Liver (tissue), 9 donors: ENCODE measurements around the gene RRM2. TPM values are rescaled to one million over a fixed set of nuclear protein-coding genes. Genes with fewer than 3 reads are reported as not detected.

Experiments
- DNase-seq: peaks from one replicate; pipeline ENCODE4 v3.0.0-alpha.2; 2017; ENCODE audit warnings: low spot score
- H3K27ac ChIP-seq, 2 donors: one replicate each; pipeline ENCODE4 v1.7.0; 2013; ENCODE audit warnings: inconsistent platforms in 2 of 2, low read length in 2 of 2, control low read depth in 1 of 2, low read depth in 1 of 2, mild to moderate bottlenecking in 1 of 2
- H3K27me3 ChIP-seq, 4 donors: one replicate each; pipeline versions ENCODE4 v1.6.1 to v1.7.0; 2013; ENCODE audit warnings: low read length in 3 of 4, inconsistent platforms in 1 of 4, mild to moderate bottlenecking in 1 of 4, moderate library complexity in 1 of 4; ENCODE audit not compliant: control insufficient read depth in 4 of 4, insufficient read depth in 4 of 4
- H3K36me3 ChIP-seq, 4 donors: one replicate each; pipeline versions ENCODE4 v1.6.1 to v1.7.0; 2013; ENCODE audit warnings: low read length in 3 of 4, mild to moderate bottlenecking in 3 of 4, low read depth in 1 of 4, moderate library complexity in 1 of 4; ENCODE audit not compliant: control insufficient read depth in 4 of 4, insufficient read depth in 3 of 4
- H3K4me1 ChIP-seq, 4 donors: one replicate each; pipeline versions ENCODE4 v1.6.1 to v1.7.0; 2013; ENCODE audit warnings: low read length in 3 of 4, mild to moderate bottlenecking in 3 of 4, moderate library complexity in 1 of 4; ENCODE audit not compliant: control insufficient read depth in 4 of 4, insufficient read depth in 4 of 4
- H3K4me3 ChIP-seq, 3 donors: one replicate each; pipeline versions ENCODE4 v1.6.1 to v1.7.0; 2013; ENCODE audit warnings: low read length in 3 of 3, control low read depth in 1 of 3, low read depth in 1 of 3, mild to moderate bottlenecking in 1 of 3
- H3K9ac ChIP-seq, 2 donors: one replicate each; pipeline ENCODE4 v1.7.0; 2013; ENCODE audit warnings: low read length in 2 of 2, mild to moderate bottlenecking in 2 of 2, moderate library complexity in 2 of 2, control low read depth in 1 of 2, low read depth in 1 of 2
- H3K9me3 ChIP-seq, 4 donors: one replicate each; pipeline versions ENCODE4 v1.6.1 to v1.7.0; 2013; ENCODE audit warnings: low read length in 3 of 4; ENCODE audit not compliant: control insufficient read depth in 4 of 4
- EGR1 ChIP-seq, 2 donors: IDR thresholded peaks; 2 replicates each; pipeline ENCODE4 v1.6.1; 2016 to 2018; ENCODE audit warnings: antibody characterized with exemption in 2 of 2, low read depth in 2 of 2
- FOXA1 ChIP-seq: IDR thresholded peaks from 2 replicates; pipeline ENCODE4 v1.6.1; 2016; ENCODE audit warnings: antibody characterized with exemption
- FOXA2 ChIP-seq: IDR thresholded peaks from 2 replicates; pipeline ENCODE4 v1.6.1; 2016; ENCODE audit warnings: antibody characterized with exemption
- GABPA ChIP-seq, 2 donors: IDR thresholded peaks in 1 of 2; conservative IDR thresholded peaks in 1 of 2; 2 replicates each; pipeline ENCODE4 v1.6.1; 2016; ENCODE audit warnings: antibody characterized with exemption in 2 of 2, mild to moderate bottlenecking in 1 of 2, moderate library complexity in 1 of 2
- HNF4A ChIP-seq, 2 donors: conservative IDR thresholded peaks; 2 replicates each; pipeline ENCODE4 v1.6.1; 2016; ENCODE audit warnings: antibody characterized with exemption in 2 of 2, mild to moderate bottlenecking in 2 of 2
- HNF4G ChIP-seq: IDR thresholded peaks from 2 replicates; pipeline ENCODE4 v1.6.1; 2016; ENCODE audit warnings: antibody characterized with exemption
- JUND ChIP-seq, 2 donors: IDR thresholded peaks; 2 replicates each; pipeline ENCODE4 v1.6.1; 2016; ENCODE audit warnings: antibody characterized with exemption in 2 of 2
- NR2F2 ChIP-seq: IDR thresholded peaks from 2 replicates; pipeline ENCODE4 v1.6.1; 2016; ENCODE audit warnings: antibody characterized with exemption
- RAD21 ChIP-seq, 2 donors: IDR thresholded peaks; 2 replicates each; pipeline ENCODE4 v1.6.1; 2016; ENCODE audit warnings: antibody characterized with exemption in 2 of 2, mild to moderate bottlenecking in 2 of 2
- RXRA ChIP-seq, 2 donors: IDR thresholded peaks; 2 replicates each; pipeline ENCODE4 v1.6.1; 2017 to 2018; ENCODE audit warnings: antibody characterized with exemption in 2 of 2, mild to moderate bottlenecking in 1 of 2
- SP1 ChIP-seq: IDR thresholded peaks from 2 replicates; pipeline ENCODE4 v1.6.1; 2018; ENCODE audit warnings: antibody characterized with exemption, mild to moderate bottlenecking
- TAF1 ChIP-seq: conservative IDR thresholded peaks from 2 replicates; pipeline ENCODE4 v1.6.1; 2016; ENCODE audit warnings: antibody characterized with exemption, mild to moderate bottlenecking
- YY1 ChIP-seq: IDR thresholded peaks from 2 replicates; pipeline ENCODE4 v1.6.1; 2016; ENCODE audit warnings: antibody characterized with exemption, mild to moderate bottlenecking
- WGBS: extraction: QIAGEN DNeasy Blood & Tissue Kit; methylation state at CpG from one replicate; pipeline ENCODE4 v1.1.7; 2013; 5-methylcytosine and 5-hydroxymethylcytosine counted together
- polyA plus RNA-seq, 2 donors: library from polyadenylated mRNA; stranded (reverse) in 1 of 2; unstranded in 1 of 2; fragments of 200-250 nt in 1 of 2; fragments of >200 nt in 1 of 2; fragmentation: Nextera tagmentation in 1 of 2; extraction: Ambion mirVana in 1 of 2; gene quantifications; one replicate each; pipeline versions ENCODE4 v1.2.1 to v1.2.3, GENCODE V29; 2013 to 2015
- total RNA-seq, 2 donors: library from RNA; depleted of rRNA; stranded (reverse); fragments of >200 nt; gene quantifications; one replicate each; pipeline ENCODE4 v1.2.3, GENCODE V29; 2014
- TF ChIP-seq, protein P1 (sequence below): IDR thresholded peaks from 2 replicates; pipeline ENCODE4 v1.6.1; 2016; ENCODE audit warnings: antibody characterized with exemption, mild to moderate bottlenecking
- TF ChIP-seq, protein P2 (sequence below): IDR thresholded peaks from 2 replicates; pipeline ENCODE4 v1.6.1; 2016; ENCODE audit warnings: antibody characterized with exemption
- TF ChIP-seq, protein P3 (sequence below): IDR thresholded peaks from 2 replicates; pipeline ENCODE4 v1.6.1; 2016; ENCODE audit warnings: antibody characterized with exemption
- TF ChIP-seq, protein P4 (sequence below): fragments of 150-350 bp; IDR thresholded peaks from 2 replicates; pipeline ENCODE4 v1.5.1; 2017; ENCODE audit warnings: improper control_type of control experiment, low read depth, low read length; ENCODE audit not compliant: missing input control
- TF ChIP-seq, protein P5 (sequence below): IDR thresholded peaks from 2 replicates; pipeline ENCODE4 v1.6.1; 2016; ENCODE audit warnings: antibody characterized with exemption
- donor health status: healthy.
- donor health status: healthy.
- donor health status: healthy.
- donor health status: healthy.
- donor health status: healthy.

The RRM2 gene
- total and polyA plus RNA-seq, 4 donors: 3.9 to 124 (median 18.5) TPM

DNA sequence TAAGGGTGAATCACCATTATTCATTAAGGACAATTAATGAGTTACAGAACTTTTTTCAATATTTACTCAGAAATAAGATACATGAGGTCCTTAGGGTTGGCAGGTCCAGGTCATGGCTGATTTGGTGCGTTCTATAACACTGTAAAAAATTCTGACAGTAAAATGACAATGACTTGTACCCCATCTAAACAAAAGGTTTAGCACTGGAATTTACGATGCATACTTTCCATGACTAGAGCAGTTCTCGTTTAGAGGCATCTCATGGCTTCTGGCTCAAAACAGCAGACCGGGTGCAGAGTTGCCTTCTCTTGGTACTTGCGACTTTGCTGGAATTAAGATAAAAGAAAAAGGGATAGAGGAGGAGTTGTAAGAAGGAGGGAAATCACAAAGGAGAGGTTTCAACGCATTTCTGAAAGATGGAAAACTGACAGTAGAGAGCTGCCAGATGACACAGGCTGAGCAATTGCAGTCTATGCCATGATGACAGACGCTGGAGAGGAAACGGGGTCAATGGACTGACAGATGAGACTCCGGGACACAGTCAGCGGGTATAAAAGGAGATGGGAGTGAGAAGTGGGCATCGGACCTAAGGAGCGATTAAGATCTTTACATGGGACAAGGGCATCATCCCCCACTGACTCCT is 38.2 kb upstream of the RRM2 start:
- no peak overlapping the region for H3K27ac ChIP-seq

More for the DNA sequence above, 38.2 kb upstream of the RRM2 start:
- TF ChIP-seq EGR1 (IDR thresholded peaks at IDR 0.05; ENCODE audit: low read depth in 2 of 2) (no peak), SP1 (no peak), HNF4A (conservative IDR thresholded peaks at IDR 0.05) (no peak), FOXA2 (no peak), HNF4G (no peak), RAD21 (IDR thresholded peaks at IDR 0.05) (no peak), YY1 (no peak), RXRA (IDR thresholded peaks at IDR 0.05) (no peak), JUND (IDR thresholded peaks at IDR 0.05) (no peak), NR2F2 (no peak), TAF1 (no peak), FOXA1 (no peak), GABPA (IDR thresholded peaks at IDR 0.05 in 1 of 2, conservative IDR thresholded peaks at IDR 0.05 in 1 of 2) (no peak)
- TF ChIP-seq, protein P1, sequence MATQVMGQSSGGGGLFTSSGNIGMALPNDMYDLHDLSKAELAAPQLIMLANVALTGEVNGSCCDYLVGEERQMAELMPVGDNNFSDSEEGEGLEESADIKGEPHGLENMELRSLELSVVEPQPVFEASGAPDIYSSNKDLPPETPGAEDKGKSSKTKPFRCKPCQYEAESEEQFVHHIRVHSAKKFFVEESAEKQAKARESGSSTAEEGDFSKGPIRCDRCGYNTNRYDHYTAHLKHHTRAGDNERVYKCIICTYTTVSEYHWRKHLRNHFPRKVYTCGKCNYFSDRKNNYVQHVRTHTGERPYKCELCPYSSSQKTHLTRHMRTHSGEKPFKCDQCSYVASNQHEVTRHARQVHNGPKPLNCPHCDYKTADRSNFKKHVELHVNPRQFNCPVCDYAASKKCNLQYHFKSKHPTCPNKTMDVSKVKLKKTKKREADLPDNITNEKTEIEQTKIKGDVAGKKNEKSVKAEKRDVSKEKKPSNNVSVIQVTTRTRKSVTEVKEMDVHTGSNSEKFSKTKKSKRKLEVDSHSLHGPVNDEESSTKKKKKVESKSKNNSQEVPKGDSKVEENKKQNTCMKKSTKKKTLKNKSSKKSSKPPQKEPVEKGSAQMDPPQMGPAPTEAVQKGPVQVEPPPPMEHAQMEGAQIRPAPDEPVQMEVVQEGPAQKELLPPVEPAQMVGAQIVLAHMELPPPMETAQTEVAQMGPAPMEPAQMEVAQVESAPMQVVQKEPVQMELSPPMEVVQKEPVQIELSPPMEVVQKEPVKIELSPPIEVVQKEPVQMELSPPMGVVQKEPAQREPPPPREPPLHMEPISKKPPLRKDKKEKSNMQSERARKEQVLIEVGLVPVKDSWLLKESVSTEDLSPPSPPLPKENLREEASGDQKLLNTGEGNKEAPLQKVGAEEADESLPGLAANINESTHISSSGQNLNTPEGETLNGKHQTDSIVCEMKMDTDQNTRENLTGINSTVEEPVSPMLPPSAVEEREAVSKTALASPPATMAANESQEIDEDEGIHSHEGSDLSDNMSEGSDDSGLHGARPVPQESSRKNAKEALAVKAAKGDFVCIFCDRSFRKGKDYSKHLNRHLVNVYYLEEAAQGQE: no peak
- TF ChIP-seq, protein P2, sequence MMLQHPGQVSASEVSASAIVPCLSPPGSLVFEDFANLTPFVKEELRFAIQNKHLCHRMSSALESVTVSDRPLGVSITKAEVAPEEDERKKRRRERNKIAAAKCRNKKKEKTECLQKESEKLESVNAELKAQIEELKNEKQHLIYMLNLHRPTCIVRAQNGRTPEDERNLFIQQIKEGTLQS: no peak
- TF ChIP-seq, protein P3, sequence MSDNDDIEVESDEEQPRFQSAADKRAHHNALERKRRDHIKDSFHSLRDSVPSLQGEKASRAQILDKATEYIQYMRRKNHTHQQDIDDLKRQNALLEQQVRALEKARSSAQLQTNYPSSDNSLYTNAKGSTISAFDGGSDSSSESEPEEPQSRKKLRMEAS: no peak
- TF ChIP-seq, protein P4, sequence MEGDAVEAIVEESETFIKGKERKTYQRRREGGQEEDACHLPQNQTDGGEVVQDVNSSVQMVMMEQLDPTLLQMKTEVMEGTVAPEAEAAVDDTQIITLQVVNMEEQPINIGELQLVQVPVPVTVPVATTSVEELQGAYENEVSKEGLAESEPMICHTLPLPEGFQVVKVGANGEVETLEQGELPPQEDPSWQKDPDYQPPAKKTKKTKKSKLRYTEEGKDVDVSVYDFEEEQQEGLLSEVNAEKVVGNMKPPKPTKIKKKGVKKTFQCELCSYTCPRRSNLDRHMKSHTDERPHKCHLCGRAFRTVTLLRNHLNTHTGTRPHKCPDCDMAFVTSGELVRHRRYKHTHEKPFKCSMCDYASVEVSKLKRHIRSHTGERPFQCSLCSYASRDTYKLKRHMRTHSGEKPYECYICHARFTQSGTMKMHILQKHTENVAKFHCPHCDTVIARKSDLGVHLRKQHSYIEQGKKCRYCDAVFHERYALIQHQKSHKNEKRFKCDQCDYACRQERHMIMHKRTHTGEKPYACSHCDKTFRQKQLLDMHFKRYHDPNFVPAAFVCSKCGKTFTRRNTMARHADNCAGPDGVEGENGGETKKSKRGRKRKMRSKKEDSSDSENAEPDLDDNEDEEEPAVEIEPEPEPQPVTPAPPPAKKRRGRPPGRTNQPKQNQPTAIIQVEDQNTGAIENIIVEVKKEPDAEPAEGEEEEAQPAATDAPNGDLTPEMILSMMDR: no peak
- TF ChIP-seq, protein P5, sequence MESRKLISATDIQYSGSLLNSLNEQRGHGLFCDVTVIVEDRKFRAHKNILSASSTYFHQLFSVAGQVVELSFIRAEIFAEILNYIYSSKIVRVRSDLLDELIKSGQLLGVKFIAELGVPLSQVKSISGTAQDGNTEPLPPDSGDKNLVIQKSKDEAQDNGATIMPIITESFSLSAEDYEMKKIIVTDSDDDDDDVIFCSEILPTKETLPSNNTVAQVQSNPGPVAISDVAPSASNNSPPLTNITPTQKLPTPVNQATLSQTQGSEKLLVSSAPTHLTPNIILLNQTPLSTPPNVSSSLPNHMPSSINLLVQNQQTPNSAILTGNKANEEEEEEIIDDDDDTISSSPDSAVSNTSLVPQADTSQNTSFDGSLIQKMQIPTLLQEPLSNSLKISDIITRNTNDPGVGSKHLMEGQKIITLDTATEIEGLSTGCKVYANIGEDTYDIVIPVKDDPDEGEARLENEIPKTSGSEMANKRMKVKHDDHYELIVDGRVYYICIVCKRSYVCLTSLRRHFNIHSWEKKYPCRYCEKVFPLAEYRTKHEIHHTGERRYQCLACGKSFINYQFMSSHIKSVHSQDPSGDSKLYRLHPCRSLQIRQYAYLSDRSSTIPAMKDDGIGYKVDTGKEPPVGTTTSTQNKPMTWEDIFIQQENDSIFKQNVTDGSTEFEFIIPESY: no peak
- WGBS: 76% methylated on average over 12 of the region's 12 CpGs
- no peak overlapping the region for H3K9ac ChIP-seq
- no peaks in the 10 kb centered on the region for H3K36me3 ChIP-seq
- peaks cover 0 to 4% (median 2%) of the 10 kb centered on the region in 4 donors for H3K4me1 ChIP-seq
- H3K4me3 ChIP-seq: no peak overlapping the region
- H3K27me3 ChIP-seq: peaks cover 0 to 2% (median 0%) of the 10 kb centered on the region in 4 donors
- DNase-seq: no peak
- H3K9me3 ChIP-seq: no peaks in the 10 kb centered on the region
